GM19438 (cell line): ENCODE measurements around the gene SPARC.

Source experiments
- ATAC-seq: cut with Tn5 transposase; IDR thresholded peaks from one replicate; pipeline ENCODE4 v1.9.1; 2021; ENCODE audit warnings: low read depth; ENCODE audit not compliant: unreplicated experiment

The SPARC gene

GRCh38 chr5:151662805-151663204, 23.9 kb downstream of the SPARC start:
- ATAC-seq: no peak

- peak; percentile 55 for ATAC-seq
These were observed 24.6 kb downstream of the SPARC start for GRCh38 chr5:151661968-151662732.

DNA sequence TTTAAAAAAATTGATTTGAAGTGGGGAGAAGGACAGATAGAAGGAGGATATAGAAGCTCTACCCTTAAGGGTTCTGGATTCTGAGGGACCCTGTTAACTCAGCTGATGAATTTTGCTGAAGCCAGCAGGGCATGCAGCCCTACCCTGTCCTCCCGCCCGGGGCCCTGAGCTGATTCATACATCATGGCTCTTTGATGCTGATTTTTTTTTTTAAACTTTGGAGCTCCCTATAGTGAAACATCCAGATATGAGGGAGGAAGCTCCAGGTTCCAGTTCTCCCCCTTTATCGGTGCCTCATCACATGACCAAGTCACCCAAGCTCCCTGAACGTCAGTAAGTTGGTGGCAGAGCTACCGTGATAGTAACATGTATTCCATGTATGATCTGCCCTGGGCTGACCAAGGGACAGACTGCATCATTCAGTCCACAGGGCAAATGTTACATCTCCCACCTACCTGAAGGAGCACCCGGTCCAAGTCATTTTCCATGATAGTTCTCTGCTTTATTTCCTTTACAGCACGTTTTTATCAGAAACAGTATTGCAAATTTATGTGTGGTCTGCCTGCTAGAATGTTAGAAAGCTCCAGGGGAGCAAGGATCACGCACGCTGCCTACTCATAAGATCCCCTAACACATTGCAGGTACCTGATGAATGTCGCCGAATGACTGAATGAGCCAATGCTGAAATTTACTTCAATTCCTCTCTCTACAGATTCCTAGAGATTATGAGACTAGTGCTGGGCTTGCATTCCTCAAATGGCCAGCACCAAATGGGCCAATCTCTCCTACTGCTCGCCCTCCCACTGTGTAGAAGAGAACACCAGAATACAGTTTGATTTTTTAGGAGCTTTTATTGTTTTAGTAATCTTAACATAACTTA, 25.9 kb downstream of the SPARC start:
- ATAC-seq: no peak

DNA sequence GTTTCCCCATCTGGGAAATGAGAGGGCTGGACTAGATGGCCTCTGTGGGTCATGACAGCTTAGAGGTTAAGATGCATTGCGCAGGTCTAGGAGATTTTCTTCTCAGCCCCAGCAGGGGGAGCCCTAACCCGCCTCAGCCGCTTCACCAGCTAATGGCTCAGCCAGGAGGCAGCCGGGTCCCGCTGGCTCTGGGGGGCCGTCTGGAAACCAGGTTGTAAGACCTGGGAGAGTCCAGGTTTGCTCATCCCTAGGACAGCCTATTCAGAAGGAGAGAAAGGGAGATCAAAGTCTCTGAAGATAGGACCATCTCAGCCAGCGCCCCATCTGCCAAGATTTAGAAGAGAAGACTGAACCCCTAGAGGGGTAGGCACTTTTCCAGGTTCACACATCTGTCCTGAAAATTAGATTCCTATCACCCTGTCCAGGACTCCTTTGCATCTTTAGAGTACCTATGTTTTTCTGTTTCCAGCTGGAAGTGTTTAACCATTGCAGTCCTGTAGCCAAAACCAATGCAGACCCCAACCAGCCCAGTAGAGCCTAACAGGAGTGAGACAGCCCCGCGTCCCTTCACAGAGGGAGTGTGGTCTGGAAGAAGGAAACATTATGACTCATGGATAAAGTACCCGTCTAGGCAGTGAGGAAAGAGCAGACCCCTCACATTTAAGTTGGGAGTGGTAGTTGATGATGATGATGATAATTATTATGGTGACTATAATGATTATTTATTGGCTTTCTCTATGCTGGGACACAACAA, 27.5 kb downstream of the SPARC start:
- peak; percentile 56 for ATAC-seq

- ATAC-seq: no peak
These were observed 29.6 kb downstream of the SPARC start for GRCh38 chr5:151657114-151657513.

DNA sequence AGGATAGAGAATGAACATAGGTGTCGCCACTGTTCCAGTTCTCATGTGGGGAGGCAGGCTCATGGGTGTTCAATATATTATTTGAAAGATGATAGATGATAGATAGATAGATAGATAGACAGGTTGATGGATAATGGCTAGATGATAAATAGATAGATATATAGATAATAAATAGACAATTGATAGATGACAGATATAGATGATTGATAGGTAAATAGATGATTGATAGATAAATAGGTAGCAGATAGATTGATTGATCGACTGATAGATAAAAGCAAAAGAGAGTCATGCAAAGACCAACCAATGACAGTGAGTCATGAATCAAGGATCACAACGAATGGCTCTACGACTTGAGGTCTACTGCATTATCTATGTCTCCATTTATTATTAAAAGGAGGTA, 30.4 kb downstream of the SPARC start:
- no peak for ATAC-seq

DNA sequence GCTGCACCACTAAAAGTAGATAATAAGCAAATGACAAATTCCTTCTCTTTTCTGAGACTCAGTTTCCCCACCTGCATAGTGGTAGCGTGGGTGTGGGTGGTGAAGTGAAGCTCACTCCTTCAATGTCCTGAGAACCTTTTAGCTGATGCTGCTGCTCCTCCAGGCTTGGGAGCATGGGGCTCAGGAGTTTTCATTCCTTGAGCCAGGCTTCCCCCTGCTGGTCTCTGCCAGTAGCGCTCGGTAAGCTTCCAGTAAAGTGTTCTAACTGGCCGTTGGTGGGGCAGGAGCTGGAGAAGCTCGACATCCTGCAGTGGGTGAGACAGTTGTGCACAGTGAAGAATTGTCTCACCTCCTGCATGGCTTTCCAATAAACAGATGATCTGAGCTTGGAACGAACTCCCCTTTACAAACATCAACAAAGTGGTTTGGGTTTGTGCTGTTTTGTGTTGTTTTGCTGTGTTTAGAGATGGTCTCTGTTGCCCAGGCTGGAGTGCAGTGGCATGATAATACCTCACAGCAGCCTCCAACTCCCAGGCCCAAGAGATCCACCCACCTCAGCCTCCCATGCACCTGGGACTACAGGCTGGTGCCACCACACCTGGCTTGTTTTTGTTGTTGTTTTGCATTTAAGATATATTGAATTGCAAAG, 34.6 kb downstream of the SPARC start:
- peak; percentile 98 for ATAC-seq

DNA sequence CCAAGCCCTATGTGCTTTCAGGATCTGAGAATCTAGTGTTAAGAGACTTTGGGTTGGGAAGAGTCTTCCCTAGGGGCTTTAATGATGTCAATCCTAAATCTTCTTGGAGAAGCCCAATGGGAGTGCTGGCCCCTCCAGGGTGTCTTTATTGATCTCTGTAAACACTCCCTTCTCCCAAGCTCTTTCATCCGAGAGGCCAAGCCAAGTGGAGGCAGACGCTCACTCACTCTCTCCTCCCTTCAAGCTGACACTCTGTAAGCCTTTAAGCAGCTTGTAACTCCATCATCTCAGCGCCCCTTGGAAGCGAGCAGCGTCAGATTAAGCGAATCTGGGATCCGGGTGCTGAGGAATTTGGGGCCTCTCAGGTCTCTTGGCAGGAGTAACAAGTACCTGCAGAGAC, 37.7 kb downstream of the SPARC start:
- no peak for ATAC-seq

DNA sequence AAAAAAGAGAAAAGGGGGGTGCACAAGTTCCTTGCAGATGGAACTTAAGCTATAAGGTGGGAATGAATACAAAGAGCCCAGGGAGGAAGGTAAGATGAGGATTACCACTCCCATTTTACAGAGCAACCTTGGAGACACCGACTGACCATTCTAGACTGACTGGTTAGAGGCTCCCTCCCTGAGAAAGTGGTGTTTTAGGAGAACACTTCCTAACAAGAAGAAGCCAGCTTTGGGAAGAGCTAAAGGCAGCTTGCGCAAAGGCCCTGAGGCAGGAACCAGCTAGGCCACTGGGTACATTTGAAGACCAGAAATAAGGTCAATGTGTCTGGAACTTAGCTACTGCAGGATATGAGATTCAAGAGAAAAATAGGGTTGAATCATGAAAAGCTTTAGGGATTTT, 38.6 kb downstream of the SPARC start:
- no peak for ATAC-seq

- no peak for ATAC-seq
These were observed 39.3 kb downstream of the SPARC start for GRCh38 chr5:151647320-151647861.

GRCh38 chr5:151646334-151646733, 40.4 kb downstream of the SPARC start:
- no peak for ATAC-seq

DNA sequence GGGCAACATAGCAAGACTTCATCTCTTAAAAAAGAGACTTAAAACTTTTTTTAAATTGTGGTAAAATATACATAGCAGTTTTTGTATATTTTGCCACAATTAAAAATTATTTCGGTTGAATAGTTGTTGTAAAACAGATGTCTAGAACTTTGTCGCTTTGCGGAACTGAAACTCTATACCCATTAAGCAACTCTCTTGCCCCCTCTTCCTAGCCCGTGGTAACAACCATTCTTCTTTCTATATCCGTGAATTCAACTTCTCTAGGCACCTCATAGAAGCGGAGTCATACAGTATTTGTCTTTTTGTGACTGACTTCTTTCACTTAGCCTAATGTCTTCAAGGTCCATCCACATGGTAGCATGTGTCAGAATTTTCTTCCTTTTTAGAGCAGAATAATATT, 43.3 kb downstream of the SPARC start:
- ATAC-seq: no peak

DNA sequence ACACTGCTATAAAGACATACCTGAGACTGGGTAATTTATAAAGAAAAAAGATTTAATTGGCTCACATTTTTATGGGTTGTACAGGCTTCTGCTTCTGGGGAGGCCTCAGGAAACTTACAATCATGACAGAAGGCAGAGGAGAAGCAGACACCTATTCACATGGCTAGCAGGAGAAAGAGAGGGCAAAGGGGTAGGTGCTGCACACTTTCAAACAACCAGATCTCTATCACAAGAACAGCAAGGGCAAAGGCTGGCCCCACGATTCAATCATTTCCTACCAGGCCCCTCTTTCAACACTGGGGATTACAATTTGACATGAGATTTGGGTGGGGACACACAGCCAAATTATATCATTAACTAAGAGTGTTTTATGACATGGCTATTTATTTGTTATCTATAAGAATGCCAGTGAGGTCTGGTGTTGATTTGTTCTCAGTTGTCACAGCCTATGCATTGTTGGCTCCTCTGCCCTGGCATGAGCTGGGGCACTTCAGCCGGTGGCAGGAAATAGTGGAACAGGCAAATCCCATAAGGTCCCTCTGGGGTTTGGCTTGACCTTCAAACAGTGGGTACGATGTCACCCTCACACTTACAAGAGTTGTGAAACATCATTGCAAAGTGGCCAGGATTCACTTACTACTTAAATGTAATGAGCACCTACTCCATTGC, 44.1 kb downstream of the SPARC start:
- ATAC-seq: no peak

DNA sequence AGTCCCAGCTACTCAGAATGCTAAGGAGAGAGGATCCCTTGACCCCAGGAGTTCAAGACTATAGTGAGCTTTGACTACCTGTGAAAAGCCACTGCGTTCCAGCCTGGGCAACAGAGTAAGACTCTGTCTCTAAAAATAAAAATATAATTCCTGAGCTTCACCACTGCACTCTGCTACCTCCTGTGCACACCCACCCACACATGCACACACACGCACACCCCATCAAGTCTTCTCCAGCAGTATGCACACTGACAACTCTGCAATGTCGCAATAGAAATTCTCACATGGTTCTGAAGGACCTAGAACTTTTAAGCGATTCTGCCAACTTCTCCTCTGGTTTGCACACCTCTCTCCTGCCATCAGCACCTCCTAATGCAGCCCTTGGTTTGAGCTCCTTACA, 48.1 kb downstream of the SPARC start:
- no peak for ATAC-seq

DNA sequence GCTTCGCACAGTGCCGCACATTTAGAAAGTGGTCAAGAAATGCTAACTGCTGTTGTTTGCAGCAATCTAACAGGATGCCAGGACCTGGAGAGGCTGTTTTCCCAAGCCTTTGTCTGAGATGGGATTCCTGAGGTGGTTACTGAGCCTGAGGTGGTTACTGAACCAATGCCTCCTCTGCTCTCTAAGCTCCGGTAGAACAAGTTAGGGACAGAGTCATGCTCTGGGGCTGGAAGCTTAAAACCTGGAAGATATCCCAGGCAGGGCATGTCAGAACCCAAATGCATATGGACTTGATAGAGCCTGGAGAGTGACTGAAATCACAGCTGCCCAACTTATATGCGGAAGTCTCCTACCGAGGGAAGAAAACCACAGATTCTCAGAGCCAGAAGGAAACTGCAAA, 49.0 kb downstream of the SPARC start:
- no peak for ATAC-seq

- no peak for ATAC-seq
These were observed 52.8 kb downstream of the SPARC start for GRCh38 chr5:151633892-151634291.

DNA sequence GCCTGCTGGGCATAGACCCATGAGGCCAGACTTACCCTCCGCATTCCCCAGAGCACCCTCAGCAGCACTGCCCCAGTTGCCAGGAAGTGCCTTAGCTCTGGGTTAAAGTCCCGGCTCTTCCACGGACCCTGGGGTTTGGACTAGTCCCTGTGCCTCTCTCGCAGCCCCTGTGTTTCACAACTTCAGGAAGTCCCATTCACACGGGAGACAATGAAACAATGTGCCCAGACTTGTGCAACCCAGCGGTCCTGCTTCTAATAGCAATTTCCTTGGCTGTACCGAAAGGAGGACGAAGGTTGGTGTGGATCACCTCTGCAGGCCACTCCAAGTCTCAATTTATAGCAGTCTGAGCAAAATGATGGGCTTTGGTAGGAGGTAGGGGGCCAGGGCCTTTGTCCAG, 53.8 kb downstream of the SPARC start:
- no peak for ATAC-seq

GRCh38 chr5:151632524-151632923, 54.2 kb downstream of the SPARC start:
- no peak for ATAC-seq

DNA sequence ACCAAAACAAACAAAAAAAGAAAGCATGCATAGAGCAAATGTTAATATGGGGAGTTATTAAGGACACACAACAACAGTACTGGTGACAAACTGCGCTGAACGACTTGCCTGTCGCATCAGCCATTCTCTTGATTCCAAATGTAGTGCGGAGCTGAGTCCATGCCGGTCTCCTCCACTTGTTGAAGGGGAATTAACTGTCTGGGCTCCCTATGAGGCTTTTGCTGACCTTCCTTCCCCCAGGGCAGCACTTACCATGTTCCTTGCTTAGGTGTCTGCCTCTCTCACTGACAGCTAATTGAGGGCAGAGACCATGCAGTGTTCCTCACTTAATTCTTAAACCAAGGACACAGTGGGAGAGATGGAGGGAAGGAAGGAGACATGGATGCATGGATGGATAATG, 54.8 kb downstream of the SPARC start:
- no peak for ATAC-seq

- ATAC-seq: no peak
These were observed 56.6 kb downstream of the SPARC start for GRCh38 chr5:151630088-151630487.
